Neuronal stem cell (in vitro differentiated cells): ENCODE measurements around the gene UBE2S.

Experiments
- DNase-seq: peaks from one replicate; pipeline ENCODE4 v3.0.0-alpha.2; 2013; ENCODE audit warnings: low spot score
- H2AFZ ChIP-seq: one replicate; pipeline ENCODE4 v1.6.1; 2013; ENCODE audit warnings: mild to moderate bottlenecking, low read length, inconsistent platforms
- H2AK5ac ChIP-seq: 2 replicates; pipeline ENCODE4 v1.6.1; 2013; ENCODE audit warnings: low read depth, mild to moderate bottlenecking, inconsistent platforms, low read length, moderate library complexity, mixed read lengths
- H2BK120ac ChIP-seq: 2 replicates; pipeline ENCODE4 v1.6.1; 2013; ENCODE audit warnings: low read depth, mild to moderate bottlenecking, inconsistent platforms, low read length, moderate library complexity, mixed read lengths
- H2BK12ac ChIP-seq: one replicate; pipeline ENCODE4 v1.6.1; 2013; ENCODE audit warnings: low read length, inconsistent platforms
- H2BK15ac ChIP-seq: 2 replicates; pipeline ENCODE4 v1.6.1; 2013; ENCODE audit warnings: mild to moderate bottlenecking, low read length, inconsistent platforms, mixed read lengths
- H2BK5ac ChIP-seq: one replicate; pipeline ENCODE4 v1.6.1; 2013; ENCODE audit warnings: inconsistent platforms, mild to moderate bottlenecking, low read length, moderate library complexity
- H3K14ac ChIP-seq: one replicate; pipeline ENCODE4 v1.6.1; 2013; ENCODE audit warnings: low read length, inconsistent platforms
- H3K18ac ChIP-seq: 2 replicates; pipeline ENCODE4 v1.6.1; 2013; ENCODE audit warnings: low read length, inconsistent platforms
- H3K23ac ChIP-seq: 2 replicates; pipeline ENCODE4 v1.6.1; 2013; ENCODE audit warnings: low read depth, mild to moderate bottlenecking, mixed read lengths, low read length, inconsistent platforms; ENCODE audit not compliant: poor library complexity
- H3K27ac ChIP-seq: replicated peaks from 3 replicates; pipeline ENCODE4 v1.5.1; 2013; ENCODE audit warnings: low read length, inconsistent platforms
- H3K27me3 ChIP-seq, 3 experiments: 2 replicates each; pipeline ENCODE4 v1.6.1; 2013; ENCODE audit warnings: low read length in 3 of 3, mild to moderate bottlenecking in 2 of 3, inconsistent platforms in 1 of 3, low read depth in 1 of 3, mixed read lengths in 1 of 3, moderate library complexity in 1 of 3; ENCODE audit not compliant: control insufficient read depth in 3 of 3, insufficient read depth in 3 of 3
- H3K36me3 ChIP-seq, 2 donors: replicated peaks in 1 of 2; 2 replicates each; pipeline ENCODE4 v1.6.1; 2013; ENCODE audit warnings: low read length in 2 of 2; ENCODE audit not compliant: control insufficient read depth in 2 of 2, insufficient read depth in 2 of 2
- H3K4ac ChIP-seq: 2 replicates; pipeline ENCODE4 v1.6.1; 2013; ENCODE audit warnings: inconsistent platforms, mild to moderate bottlenecking, low read length, moderate library complexity
- H3K4me1 ChIP-seq, 2 donors: 1 replicate in 1 of 2; 2 replicates in 1 of 2; pipeline ENCODE4 v1.6.1; 2013; ENCODE audit warnings: low read length in 2 of 2, low read depth in 1 of 2; ENCODE audit not compliant: control insufficient read depth in 2 of 2, insufficient read depth in 1 of 2
- H3K4me2 ChIP-seq: one replicate; pipeline ENCODE4 v1.6.1; 2013; ENCODE audit warnings: mild to moderate bottlenecking, low read length, inconsistent platforms; ENCODE audit not compliant: insufficient read depth, poor library complexity, severe bottlenecking
- H3K4me3 ChIP-seq, 2 donors: 2 replicates each; pipeline ENCODE4 v1.5.1; 2013; ENCODE audit warnings: low read length in 2 of 2, mild to moderate bottlenecking in 2 of 2, inconsistent platforms in 1 of 2, moderate library complexity in 1 of 2
- H3K79me1 ChIP-seq: one replicate; pipeline ENCODE4 v1.6.1; 2013; ENCODE audit warnings: low read depth, mild to moderate bottlenecking, inconsistent platforms, low read length, moderate library complexity
- H3K9ac ChIP-seq: one replicate; pipeline ENCODE4 v1.6.1; 2013; ENCODE audit warnings: mild to moderate bottlenecking, low read depth, low read length, inconsistent platforms; ENCODE audit not compliant: poor library complexity
- H3K9me3 ChIP-seq, 2 donors: replicated peaks in 1 of 2; 2 replicates each; pipeline versions ENCODE3 to v1.6.1; 2013; ENCODE audit warnings: low read length in 2 of 2, mild to moderate bottlenecking in 2 of 2, inconsistent platforms in 1 of 2, low read depth in 1 of 2, mixed read lengths in 1 of 2, moderate library complexity in 1 of 2; ENCODE audit not compliant: control insufficient read depth in 2 of 2, insufficient read depth in 1 of 2
- H4K8ac ChIP-seq: one replicate; pipeline ENCODE4 v1.6.1; 2013; ENCODE audit warnings: low read depth, mild to moderate bottlenecking, inconsistent platforms, low read length, moderate library complexity
- H4K91ac ChIP-seq: one replicate; pipeline ENCODE4 v1.6.1; 2013; ENCODE audit warnings: low read length, low read depth, mild to moderate bottlenecking, inconsistent platforms; ENCODE audit not compliant: poor library complexity
- WGBS, 2 donors: extraction: QIAGEN DNeasy Blood & Tissue Kit; methylation state at CpG; one replicate each; pipeline ENCODE4 v1.1.7; 2013; ENCODE audit warnings: missing lambda C conversion rate in 2 of 2, mixed read lengths in 1 of 2; ENCODE audit not compliant: insufficient read length in 2 of 2, insufficient replicate concordance in 1 of 2; ENCODE audit errors: extremely low coverage in 2 of 2; 5-methylcytosine and 5-hydroxymethylcytosine counted together

The UBE2S gene

GRCh38 chr19:55373306-55373992 lies 34.1 kb downstream of the UBE2S start:
- Histone ChIP-seq H3K14ac (no peak overlapping the region), H2AK5ac (peak overlapping the region; percentile 94), H3K36me3 (no peaks in the 10 kb centered on the region), H2AFZ (peak overlapping the region; percentile 87), H3K18ac (no peak overlapping the region), H3K9ac (no peak overlapping the region), H3K9me3 (no peaks in the 10 kb centered on the region), H2BK12ac (no peak overlapping the region), H3K4me3 (no peak overlapping the region), H3K27me3 (peaks cover 8 to 43% (median 23%) of the 10 kb centered on the region in 3 experiments), H3K4me2 (no peak overlapping the region), H4K8ac (no peak overlapping the region), H3K23ac (peak overlapping the region; percentile 39), H2BK120ac (no peak overlapping the region), H3K4ac (no peak overlapping the region), H2BK15ac (peak overlapping the region; percentile 93), H3K4me1 (peaks cover 41 to 47% of the 10 kb centered on the region in 2 donors), H3K27ac (no peak overlapping the region), H4K91ac (no peak overlapping the region), H3K79me1 (no peaks in the 10 kb centered on the region), H2BK5ac (peak overlapping the region; percentile 1)
- no peak for DNase-seq
- no CpG with 5 or more reads among the region's 9 CpGs for WGBS, 2 donors

- no peak for DNase-seq
- Histone ChIP-seq H2AK5ac (peak overlapping the region; percentile 94), H3K4me1 (peaks cover 35 to 41% of the 10 kb centered on the region in 2 donors), H3K27me3 (peaks cover 8 to 39% (median 26%) of the 10 kb centered on the region in 3 experiments), H3K18ac (peak overlapping the region; percentile 80), H3K36me3 (no peaks in the 10 kb centered on the region), H2BK15ac (peak overlapping the region; percentile 49), H4K91ac (no peak overlapping the region), H2BK12ac (peak overlapping the region; percentile 46), H2AFZ (no peak overlapping the region), H3K23ac (peak overlapping the region; percentile 91), H3K79me1 (no peaks in the 10 kb centered on the region), H2BK5ac (no peak overlapping the region), H3K4me3 (no peak overlapping the region), H2BK120ac (peak overlapping the region; percentile 94), H3K4me2 (no peak overlapping the region), H3K4ac (peak overlapping the region; percentile 23), H3K27ac (no peak overlapping the region), H3K14ac (peak overlapping the region; percentile 14), H4K8ac (no peak overlapping the region), H3K9me3 (no peaks in the 10 kb centered on the region), H3K9ac (no peak overlapping the region)
- no CpG with 5 or more reads among the region's 24 CpGs for WGBS, 2 donors
Observed at GRCh38 chr19:55372316-55373081, 35.1 kb downstream of the UBE2S start.

- H3K9ac ChIP-seq, result peak within 1 kb of the TSS; percentile 70
- no peaks in the 10 kb centered on the region for H3K36me3 ChIP-seq
- H3K79me1 ChIP-seq, result no peaks in the 10 kb centered on the region
- H2BK12ac ChIP-seq, result peak within 1 kb of the TSS; percentile 49
- peak within 1 kb of the TSS; percentile 94 for H3K18ac ChIP-seq
- no peak for DNase-seq
- H3K27ac ChIP-seq, result no peak within 1 kb of the TSS
- peak within 1 kb of the TSS; percentile 40 to 79 for H3K4me3 ChIP-seq
- WGBS, 2 donors, result no CpG with 5 or more reads among the region's 32 CpGs
- H2BK120ac ChIP-seq, result peak within 1 kb of the TSS; percentile 96
- no peak within 1 kb of the TSS for H3K14ac ChIP-seq
- H3K23ac ChIP-seq, result peak within 1 kb of the TSS; percentile 65
- peak within 1 kb of the TSS; percentile 83 for H3K4me2 ChIP-seq
- H3K9me3 ChIP-seq, result no peaks in the 10 kb centered on the region
- peak within 1 kb of the TSS; percentile 99 for H2BK15ac ChIP-seq
- no peak within 1 kb of the TSS for H3K4ac ChIP-seq
- H2AFZ ChIP-seq, result peak within 1 kb of the TSS; percentile 97
- no peak within 1 kb of the TSS for H4K91ac ChIP-seq
- peaks cover 23 to 28% of the 10 kb centered on the region in 2 donors for H3K4me1 ChIP-seq
- peak within 1 kb of the TSS; percentile 94 for H2AK5ac ChIP-seq
- H2BK5ac ChIP-seq, result peak within 1 kb of the TSS; percentile 35
- H3K27me3 ChIP-seq, result peaks cover 8 to 38% (median 26%) of the 10 kb centered on the region in 3 experiments
- H4K8ac ChIP-seq, result no peak within 1 kb of the TSS
Observed at GRCh38 chr19:55370305-55370988, 37.1 kb downstream of the UBE2S start, which contains the start of gene IL11. IL11 (minus strand) TSS chr19:55370463; CDS start chr19:55370310, 153 bp downstream.
